H54 (cell line): Measurements from ENCODE around the gene FAM114A2.

Source experiments
- DNase-seq: peaks from one replicate; pipeline ENCODE4 v3.0.0; 2011; ENCODE audit warnings: low spot score, mixed read lengths; ENCODE audit not compliant: insufficient read length
- FAIRE-seq: peaks from 3 replicates; lab custom pipeline; 2011; peaks lifted over from hg19 to GRCh38; lab: Jason Lieb, UNC
- POLR2A ChIP-seq: IDR thresholded peaks from 2 replicates; pipeline ENCODE4 v1.6.1; 2011; ENCODE audit warnings: low read depth, mild to moderate bottlenecking, low read length

The FAM114A2 gene

DNA sequence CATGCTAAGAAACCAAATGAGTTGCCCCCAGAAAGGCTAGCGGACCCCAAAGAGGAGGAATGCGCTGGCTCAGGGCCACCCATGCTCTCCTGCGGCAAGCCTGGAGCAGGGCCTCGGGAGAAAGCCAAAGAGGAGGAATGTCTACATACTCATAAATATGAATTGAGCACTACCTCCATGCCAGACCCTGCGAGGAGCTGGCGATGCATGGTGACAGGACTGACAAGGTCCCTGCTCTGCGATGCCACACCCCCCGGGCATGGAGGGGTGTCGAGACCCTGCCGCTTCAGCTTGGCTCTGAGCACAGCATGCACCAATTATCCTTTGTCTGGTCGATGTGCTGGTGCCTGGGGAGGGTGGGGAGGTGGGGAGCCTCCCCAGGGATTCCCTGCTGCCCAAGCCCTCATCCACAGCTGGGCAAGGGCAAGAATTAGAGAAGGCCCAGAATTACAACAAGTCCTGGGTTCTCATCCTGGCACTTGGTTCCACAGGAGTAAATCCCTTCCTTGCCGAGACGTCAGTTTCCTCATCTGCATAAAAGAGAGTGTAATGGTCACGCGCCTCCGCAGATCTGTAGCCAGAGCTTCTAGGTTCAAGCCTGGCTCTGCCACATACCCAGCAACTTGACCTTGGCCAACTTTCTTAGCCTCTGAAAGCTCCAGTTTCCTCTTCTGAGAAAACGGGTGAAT is 74.4 kb downstream of the FAM114A2 start:
- DNase-seq, result no peak
- FAIRE-seq, result no peak
- no peak for TF ChIP-seq POLR2A

DNA sequence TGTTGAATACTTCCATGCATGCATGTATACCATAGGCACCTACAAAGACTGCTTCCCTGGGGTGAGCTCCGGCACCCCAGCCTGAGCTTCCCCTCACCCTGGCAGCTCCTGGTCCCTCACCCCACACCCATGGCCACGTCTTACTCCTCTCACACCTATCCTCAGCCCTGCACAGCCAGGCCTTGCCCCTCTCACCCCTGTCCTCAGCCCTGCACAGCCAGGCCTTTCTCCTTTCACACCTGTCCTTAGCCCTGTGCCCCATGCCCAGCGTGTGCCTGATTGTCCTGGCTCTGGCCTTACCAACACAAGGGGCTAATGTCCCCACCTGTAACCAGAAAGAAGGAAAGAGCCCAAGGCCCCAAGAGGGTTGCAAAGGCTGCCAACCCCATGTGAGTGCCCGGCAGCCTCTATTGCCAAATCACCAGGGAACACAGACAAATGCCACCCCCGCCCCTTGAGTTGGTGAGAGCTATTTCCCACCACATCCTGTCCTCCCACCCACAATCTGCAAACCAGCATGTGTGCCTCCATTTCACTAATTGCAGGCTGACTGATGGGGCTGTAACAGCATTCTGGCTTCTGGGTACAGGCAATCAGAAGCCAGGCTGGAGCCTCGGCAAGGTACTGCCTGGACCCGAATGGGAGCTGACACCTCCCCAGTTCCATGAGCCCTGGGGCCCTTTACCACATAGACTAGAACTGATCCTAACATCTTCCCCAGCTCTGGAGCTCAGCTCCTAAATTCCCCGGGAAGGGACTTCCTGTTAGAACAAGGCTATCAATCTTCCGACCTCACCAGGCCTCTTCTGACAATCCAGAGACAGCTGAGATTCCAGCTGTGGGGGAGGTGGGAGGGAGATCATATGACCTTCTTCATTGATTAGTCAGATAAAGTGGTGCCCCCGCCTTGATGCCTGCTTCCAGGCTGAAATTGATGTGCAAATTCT is 78.2 kb downstream of the FAM114A2 start:
- no peak for TF ChIP-seq POLR2A
- DNase-seq (no peak), FAIRE-seq (no peak)

DNA sequence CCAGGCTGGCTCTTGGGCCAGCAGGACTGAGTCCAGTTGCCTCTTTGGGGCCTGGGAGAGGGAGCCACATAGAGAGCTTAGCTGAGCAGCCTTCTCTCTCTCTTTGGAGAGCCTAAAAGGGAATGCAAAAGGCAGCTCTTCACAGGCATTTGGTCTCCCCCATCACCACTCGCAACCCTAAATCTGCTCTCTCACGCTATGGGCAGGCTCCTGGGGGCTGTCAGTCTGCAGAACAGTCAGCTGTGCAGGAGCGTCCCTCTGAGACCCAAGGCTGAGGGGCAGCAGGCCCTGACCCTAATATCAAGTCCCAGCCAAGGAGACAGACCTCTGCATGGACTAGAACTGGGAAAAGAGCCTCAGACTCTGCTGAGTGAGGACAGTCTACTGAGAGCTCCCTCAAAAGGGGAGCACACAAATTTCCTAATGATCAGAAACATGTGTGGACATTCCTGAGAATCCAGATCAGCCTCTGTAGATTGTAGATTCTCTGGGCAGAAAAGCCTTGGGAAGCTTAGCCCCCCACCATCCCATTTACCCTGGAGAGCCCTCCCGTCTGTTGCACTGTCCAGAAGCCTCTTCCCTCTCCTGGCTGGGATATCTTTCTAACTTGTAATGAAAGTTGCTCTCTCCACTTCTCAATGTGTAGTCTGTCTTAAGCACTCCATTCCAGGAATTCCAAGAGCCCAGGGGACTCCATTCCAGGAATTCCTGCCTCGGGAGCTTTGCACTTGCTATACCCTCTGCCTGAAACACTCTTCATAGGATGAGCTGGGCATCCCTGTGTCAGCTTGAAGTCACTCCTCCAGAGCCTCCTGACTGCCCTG is 79.4 kb downstream of the FAM114A2 start:
- TF ChIP-seq POLR2A, result no peak
- peak; percentile 23 for DNase-seq
- no peak for FAIRE-seq

DNA sequence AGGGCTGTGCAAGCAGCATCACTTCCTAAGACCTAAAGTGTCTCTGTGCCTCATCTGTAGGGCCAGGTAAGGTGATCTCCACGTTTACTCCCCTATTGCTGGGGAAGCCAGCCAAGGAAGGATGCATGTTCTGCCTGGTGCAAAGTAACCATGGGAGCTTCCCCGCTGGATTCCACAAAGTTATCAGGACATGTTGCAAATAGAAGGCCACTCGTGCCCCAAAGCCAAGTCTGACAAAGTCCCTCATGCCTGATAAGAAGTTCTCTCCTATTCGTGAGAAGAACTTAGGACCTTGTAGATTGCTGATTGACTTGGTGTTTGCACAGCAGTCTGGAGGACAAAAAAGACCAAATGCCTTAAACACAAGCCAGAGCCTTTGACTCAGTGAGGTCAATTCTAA is 81.5 kb downstream of the FAM114A2 start:
- TF ChIP-seq POLR2A, result no peak
- DNase-seq, result no peak
- no peak for FAIRE-seq

DNA sequence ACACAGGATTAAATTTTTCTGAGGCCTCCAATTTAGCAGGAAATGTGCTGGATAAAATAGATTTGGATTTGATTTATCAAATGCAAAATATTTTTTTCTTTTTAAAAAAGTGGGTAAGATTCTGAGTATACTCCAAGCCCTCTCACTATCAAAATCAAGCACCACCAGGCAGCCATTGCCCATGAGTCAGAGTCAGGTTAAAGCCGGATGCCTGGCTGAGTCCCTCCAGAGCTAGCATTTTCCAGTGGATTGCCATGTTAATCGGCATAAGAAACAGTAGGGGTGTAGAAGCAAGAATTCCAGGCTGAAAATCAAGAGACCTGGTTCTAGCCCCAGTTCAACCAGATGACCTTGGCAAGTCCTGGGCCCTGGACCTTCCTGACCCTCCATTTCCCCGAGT is 85.3 kb downstream of the FAM114A2 start:
- no peak for DNase-seq
- FAIRE-seq, result no peak
- TF ChIP-seq POLR2A, result no peak

DNA sequence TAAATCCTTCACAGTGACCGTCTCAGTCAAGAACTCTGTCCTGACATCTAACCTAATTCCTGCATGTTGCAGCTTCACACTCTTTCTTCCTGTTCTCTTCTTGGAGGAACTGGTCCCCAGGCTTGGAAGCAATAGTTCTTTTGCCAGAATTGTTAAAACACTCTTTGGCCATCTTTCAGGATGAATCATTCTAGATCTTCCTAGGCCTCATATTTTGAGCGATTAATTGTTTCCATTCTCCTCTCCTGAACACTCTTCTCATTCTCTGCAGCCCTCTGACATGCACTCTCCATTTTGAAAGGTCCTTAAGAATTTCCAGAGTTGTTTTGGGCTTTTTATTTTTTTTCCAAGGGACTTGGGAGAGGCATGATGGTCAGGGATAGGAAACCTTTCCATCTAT is 85.8 kb downstream of the FAM114A2 start:
- FAIRE-seq (no peak), DNase-seq (no peak)
- no peak for TF ChIP-seq POLR2A

DNA sequence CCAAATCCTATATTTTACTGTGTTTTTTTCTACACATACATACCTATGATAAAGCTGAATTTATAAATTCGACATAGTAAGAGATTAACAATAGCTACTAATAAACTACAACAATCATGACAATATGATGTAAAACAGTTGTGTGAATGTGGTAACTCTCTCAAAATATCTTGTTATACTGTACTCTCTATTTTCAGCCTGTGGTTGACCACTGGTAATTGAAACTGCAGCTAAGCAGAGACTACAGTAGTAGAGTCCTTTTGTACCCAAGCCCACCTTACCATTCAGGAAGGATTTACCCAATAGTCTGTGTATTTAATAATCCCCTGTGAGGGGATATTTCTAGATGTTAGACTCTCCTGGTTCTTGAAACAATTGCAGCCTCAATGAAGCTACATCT is 86.7 kb downstream of the FAM114A2 start:
- no peak for TF ChIP-seq POLR2A
- DNase-seq (no peak), FAIRE-seq (no peak)

DNA sequence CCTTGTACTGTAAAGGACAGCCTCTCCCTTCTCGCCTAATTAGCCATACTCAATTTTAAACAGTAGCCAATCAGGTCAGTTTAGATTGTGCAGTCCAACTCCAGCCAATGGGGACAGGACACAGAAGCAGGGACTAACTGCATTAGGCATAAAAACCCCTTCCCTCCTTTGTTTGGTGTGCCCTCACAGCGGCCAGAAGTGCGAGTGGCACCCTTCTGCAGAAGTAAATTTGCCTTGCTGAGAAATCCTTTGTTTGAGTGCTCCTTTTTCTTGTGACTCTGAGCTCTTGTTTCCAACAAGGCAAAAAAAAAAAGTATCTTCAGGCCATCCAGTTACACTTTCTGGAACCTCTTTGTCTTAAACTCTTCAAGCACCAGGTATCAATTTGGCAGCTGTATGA is 97.4 kb downstream of the FAM114A2 start:
- no peak for FAIRE-seq
- DNase-seq, result no peak
- TF ChIP-seq POLR2A, result no peak
